ENCODE data around the gene MED13L.

MED13L gene

GRCh38 chr12:115999582-115999981 is 277.9 kb downstream of the MED13L start:
- DNase-seq (ENCODE audit: insufficient read length, low spot score) (no peak), FAIRE-seq (no peak)
- no peak for TF ChIP-seq CTCF (IDR thresholded peaks at IDR 0.05; ENCODE audit: insufficient read depth, missing control alignments)

- TF ChIP-seq CTCF (IDR thresholded peaks at IDR 0.05; ENCODE audit: insufficient read depth, missing control alignments) = no peak
- DNase-seq (ENCODE audit: insufficient read length, low spot score) = no peak
- no peak for FAIRE-seq
Measured at GRCh38 chr12:115998794-115999478, 278.6 kb downstream of the MED13L start.

GRCh38 chr12:115998119-115998633 is 279.3 kb downstream of the MED13L start:
- DNase-seq (ENCODE audit: insufficient read length, low spot score) (peak; percentile 18), FAIRE-seq (no peak)
- TF ChIP-seq CTCF (IDR thresholded peaks at IDR 0.05; ENCODE audit: insufficient read depth, missing control alignments) = peak; percentile 72

GRCh38 chr12:115993737-115994136 is 283.8 kb downstream of the MED13L start:
- no peak for TF ChIP-seq CTCF (IDR thresholded peaks at IDR 0.05; ENCODE audit: insufficient read depth, missing control alignments)
- FAIRE-seq = no peak
- no peak for DNase-seq (ENCODE audit: insufficient read length, low spot score)

- no peak for FAIRE-seq
- DNase-seq (ENCODE audit: insufficient read length, low spot score) = no peak
- TF ChIP-seq CTCF (IDR thresholded peaks at IDR 0.05; ENCODE audit: insufficient read depth, missing control alignments) = no peak
Measured at GRCh38 chr12:115990241-115990640, 287.3 kb downstream of the MED13L start.

GRCh38 chr12:115988625-115989563 is 288.6 kb downstream of the MED13L start:
- FAIRE-seq (no peak), DNase-seq (ENCODE audit: insufficient read length, low spot score) (no peak)
- TF ChIP-seq CTCF (IDR thresholded peaks at IDR 0.05; ENCODE audit: insufficient read depth, missing control alignments) = no peak
